Mesodermal cell (in vitro differentiated cells): ENCODE data around the gene NEMP2.
"Not testable (repeated sequence)": the region's sequence is repeated elsewhere in the genome, so short reads cannot be mapped to it uniquely, and the experiment has no call there.

ENCODE experiments used
- H3K27ac ChIP-seq: 2 replicates; pipeline ENCODE4 v1.7.0; 2013; ENCODE audit warnings: mild to moderate bottlenecking, low read depth, low read length, moderate library complexity; ENCODE audit not compliant: severe bottlenecking
- H3K36me3 ChIP-seq: 2 replicates; pipeline ENCODE4 v1.7.1; 2013; ENCODE audit warnings: mild to moderate bottlenecking, low read length, moderate library complexity; ENCODE audit not compliant: control insufficient read depth, insufficient read depth
- H3K4me1 ChIP-seq: one replicate; pipeline ENCODE4 v1.7.1; 2013; ENCODE audit warnings: mild to moderate bottlenecking, low read length; ENCODE audit not compliant: insufficient read depth, control insufficient read depth, poor library complexity, severe bottlenecking
- H3K4me3 ChIP-seq: 2 replicates; pipeline ENCODE4 v1.7.0; 2013; ENCODE audit warnings: low read length, control low read depth, mild to moderate bottlenecking; ENCODE audit not compliant: insufficient read depth, poor library complexity, severe bottlenecking; ENCODE audit errors: extremely low read depth
- H3K9me3 ChIP-seq: 2 replicates; pipeline ENCODE4 v1.7.1; 2013; ENCODE audit warnings: mild to moderate bottlenecking, low read length, moderate library complexity; ENCODE audit not compliant: control insufficient read depth
- WGBS, 2 experiments: methylation state at CpG; one replicate each; pipeline ENCODE4 v1.1.5; 2013; ENCODE audit warnings: missing lambda C conversion rate in 2 of 2; ENCODE audit not compliant: insufficient coverage in 2 of 2; 5-methylcytosine and 5-hydroxymethylcytosine counted together

The NEMP2 gene

DNA sequence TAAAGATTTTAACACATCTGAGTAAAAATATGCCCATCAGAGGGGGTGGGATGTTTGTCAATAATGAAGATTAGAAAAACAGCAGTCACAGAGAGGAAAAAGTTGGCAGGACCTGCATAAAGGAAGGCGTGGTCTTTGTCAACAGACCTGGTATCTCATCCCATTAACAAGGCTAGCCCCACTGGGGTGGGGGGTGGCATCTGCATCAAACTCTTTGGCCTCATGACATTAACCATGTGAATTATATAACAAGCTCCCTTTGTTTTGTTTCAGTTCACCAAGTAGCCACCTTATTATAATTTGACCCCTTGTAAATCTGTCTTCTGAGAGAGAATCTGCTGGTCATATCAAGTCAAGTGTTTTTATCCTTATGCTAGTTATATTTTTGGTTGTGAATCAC, 28.8 kb downstream of the NEMP2 start:
- H3K27ac ChIP-seq = no peak overlapping the region
- no CpG with 5 or more reads among the region's 1 CpG for WGBS, 2 experiments
- H3K4me3 ChIP-seq = no peak overlapping the region
- H3K36me3 ChIP-seq = no peaks in the 10 kb centered on the region
- no peaks in the 10 kb centered on the region for H3K4me1 ChIP-seq
- H3K9me3 ChIP-seq = no peaks in the 10 kb centered on the region

DNA sequence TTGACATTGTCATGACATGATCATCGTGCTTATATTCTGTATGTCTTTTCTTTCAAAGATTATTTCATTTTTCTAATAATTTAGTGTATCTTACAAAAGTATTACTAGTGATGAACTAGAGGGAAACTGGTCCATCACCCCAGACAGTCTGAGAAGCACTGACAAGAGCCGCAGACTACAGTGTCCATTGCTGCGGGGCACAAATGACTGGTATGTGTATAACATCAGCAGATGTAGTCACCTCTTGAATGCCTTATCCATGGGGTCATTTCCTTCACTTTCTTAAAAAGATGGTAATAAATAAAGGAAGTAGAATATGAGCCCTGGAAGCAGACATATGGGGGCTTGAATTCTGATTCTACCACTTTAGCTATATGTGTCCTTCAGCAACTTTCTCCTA, 29.6 kb downstream of the NEMP2 start:
- Histone ChIP-seq H3K27ac (no peak overlapping the region), H3K4me1 (no peaks in the 10 kb centered on the region), H3K9me3 (no peaks in the 10 kb centered on the region), H3K4me3 (no peak overlapping the region), H3K36me3 (no peaks in the 10 kb centered on the region)
- 96% methylated on average over 2 of the region's 3 CpGs; no CpG with 5 or more reads in 1 of the 2 experiments for WGBS, 2 experiments

DNA sequence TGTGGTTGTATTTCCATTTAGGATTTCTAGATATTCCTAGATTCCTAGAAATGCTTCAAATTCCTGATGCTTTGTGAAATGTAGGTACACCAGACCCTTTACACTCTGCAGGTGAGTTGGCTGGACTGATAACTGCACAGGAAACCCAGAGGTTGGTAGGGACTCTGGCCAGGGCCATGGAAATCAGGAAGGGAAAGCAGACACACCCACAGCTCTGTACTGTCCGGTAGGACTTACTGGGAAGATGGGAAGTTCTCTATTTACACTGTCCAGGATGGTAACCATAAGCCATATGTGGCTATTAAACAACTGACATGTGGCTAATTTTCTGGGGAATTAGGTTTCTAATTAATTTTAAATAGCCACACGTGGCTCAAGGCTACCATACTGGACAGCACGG, 31.4 kb downstream of the NEMP2 start:
- no peaks in the 10 kb centered on the region for H3K9me3 ChIP-seq
- 92 to 96% methylated on average over 3 of the region's 3 CpGs for WGBS, 2 experiments
- H3K36me3 ChIP-seq = no peaks in the 10 kb centered on the region
- H3K27ac ChIP-seq = no peak overlapping the region
- H3K4me1 ChIP-seq = no peaks in the 10 kb centered on the region
- no peak overlapping the region for H3K4me3 ChIP-seq

DNA sequence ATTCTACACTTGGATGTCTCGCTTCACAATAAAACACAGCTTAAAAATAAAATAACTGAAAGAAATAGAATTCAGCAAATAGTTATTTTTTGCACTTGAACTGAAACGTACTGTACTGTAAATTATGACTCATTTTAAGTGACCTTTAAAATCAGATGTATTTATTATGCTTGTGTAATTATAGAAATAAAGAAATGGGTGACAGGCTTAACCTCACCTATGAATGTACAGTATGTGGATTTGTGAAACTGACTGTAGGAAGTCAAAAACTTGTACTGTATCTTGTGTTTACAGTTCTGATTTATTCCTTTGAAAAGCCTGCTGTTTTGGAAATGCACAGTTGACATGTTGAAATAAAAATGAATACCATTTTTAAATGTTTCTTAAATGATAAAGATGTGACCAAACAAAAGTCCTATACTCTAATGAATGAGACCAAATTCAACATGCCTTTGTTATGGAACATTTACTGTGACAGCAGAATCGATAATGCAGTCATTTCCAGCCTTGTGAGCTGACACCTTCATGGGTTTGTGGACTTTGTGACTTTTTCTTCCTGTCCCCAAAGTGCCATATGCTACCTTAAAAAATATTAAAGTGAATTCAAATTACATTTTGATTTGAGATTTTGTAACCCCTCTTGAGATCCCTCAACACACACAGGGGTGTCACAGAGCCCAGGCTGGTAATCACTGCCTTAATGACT, 32.7 kb downstream of the NEMP2 start:
- H3K36me3 ChIP-seq = no peaks in the 10 kb centered on the region
- no peak overlapping the region for H3K27ac ChIP-seq
- no peaks in the 10 kb centered on the region for H3K4me1 ChIP-seq
- no peak overlapping the region for H3K4me3 ChIP-seq
- WGBS, 2 experiments = 100% methylated on average over 1 of the region's 3 CpGs
- no peaks in the 10 kb centered on the region for H3K9me3 ChIP-seq

DNA sequence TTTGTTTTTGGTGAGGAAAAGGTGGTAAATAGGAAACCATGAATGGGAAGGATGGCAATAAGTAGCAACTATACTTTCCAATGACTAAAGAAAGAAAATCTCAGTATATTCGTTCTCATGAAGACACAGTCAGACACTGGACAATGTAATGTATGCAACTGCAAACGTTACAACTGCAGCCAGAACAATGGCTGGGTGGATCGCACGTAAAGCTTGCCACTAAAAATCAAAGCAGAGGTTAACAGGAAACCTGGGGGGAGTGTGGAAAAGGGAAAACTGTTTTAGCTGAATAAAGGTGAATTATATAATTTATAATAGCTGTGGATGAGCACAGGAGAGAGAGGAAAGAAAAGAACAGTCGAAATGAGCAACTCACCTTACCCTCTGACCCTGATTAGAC, 33.3 kb downstream of the NEMP2 start:
- Histone ChIP-seq H3K36me3 (no peaks in the 10 kb centered on the region), H3K9me3 (no peaks in the 10 kb centered on the region), H3K27ac (no peak overlapping the region), H3K4me3 (no peak overlapping the region), H3K4me1 (no peaks in the 10 kb centered on the region)
- WGBS, 2 experiments = 93 to 100% methylated on average over 2 to 4 of the region's 5 CpGs

DNA sequence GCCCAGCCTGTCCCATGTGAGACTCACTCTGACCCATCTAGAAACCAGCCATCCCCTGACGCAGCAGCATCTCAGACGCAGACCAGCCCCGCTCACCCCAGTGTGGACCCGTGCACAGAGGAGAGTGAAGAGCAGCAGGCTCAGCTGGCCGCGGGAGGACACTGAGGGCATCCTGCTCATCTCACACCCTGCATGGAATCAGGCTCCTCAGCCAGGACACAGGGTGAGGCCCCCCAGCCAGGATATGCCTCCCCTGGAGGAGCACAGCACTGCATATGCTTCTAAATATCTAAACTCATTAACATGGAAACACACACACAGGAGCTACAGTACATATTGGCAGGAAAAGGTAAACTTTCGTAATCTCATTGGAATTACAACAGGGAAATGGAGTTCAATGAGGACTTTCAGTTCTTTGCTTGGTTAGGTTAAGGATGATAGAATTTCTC, 34.4 kb downstream of the NEMP2 start:
- WGBS, 2 experiments = 85 to 100% methylated on average over 2 to 3 of the region's 7 CpGs
- Histone ChIP-seq H3K4me1 (no peaks in the 10 kb centered on the region), H3K36me3 (no peaks in the 10 kb centered on the region), H3K4me3 (no peak overlapping the region), H3K27ac (no peak overlapping the region), H3K9me3 (no peaks in the 10 kb centered on the region)

DNA sequence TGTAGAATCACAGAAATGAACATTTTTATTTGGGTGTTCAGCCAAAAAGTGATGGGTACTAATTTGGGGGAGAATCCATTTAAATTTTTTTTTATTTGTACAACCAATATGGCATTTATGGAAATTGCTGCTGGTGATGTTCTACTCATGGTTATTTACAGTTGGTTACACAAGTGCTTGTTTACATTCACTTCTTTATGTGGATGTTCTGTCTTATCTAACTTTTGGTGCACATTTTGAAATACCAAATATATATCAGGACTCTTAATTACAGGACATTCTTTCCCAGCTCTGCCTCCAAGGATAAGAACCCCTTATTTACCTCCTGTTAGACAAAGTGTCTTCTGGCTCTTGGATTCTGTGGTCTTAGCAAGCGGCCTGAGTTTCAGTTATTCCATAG, 35.2 kb downstream of the NEMP2 start:
- no peak overlapping the region for H3K27ac ChIP-seq
- no peak overlapping the region for H3K4me3 ChIP-seq
- 80% methylated on average over 1 of the region's 1 CpG; no CpG with 5 or more reads in 1 of the 2 experiments for WGBS, 2 experiments

DNA sequence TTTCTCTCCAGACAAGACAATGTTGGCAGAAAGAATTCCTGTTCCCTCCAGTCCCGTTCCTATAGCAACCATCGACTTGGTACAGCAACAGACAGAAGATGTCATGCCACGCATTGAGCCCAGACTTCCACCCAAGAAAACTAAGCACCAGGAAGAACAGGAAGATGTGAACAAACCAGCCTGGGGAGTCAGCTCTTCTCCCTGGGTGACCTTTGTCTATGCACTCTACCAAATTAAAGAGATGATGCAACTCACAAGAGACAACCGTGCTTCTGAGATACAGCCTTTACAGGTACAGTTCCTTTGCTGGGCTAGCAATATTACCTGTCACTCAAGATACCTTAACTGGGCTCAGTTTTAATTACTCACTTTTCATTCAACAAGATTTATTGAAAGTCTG, 37.1 kb downstream of the NEMP2 start:
- H3K4me3 ChIP-seq = no peak overlapping the region
- no peaks in the 10 kb centered on the region for H3K4me1 ChIP-seq
- WGBS, 2 experiments = 71 to 76% methylated on average over 1 to 4 of the region's 4 CpGs
- no peak overlapping the region for H3K27ac ChIP-seq
- H3K36me3 ChIP-seq = no peaks in the 10 kb centered on the region
- no peaks in the 10 kb centered on the region for H3K9me3 ChIP-seq

More for the DNA sequence above, 35.2 kb downstream of the NEMP2 start:
- Histone ChIP-seq H3K36me3 (no peaks in the 10 kb centered on the region), H3K9me3 (no peaks in the 10 kb centered on the region), H3K4me1 (no peaks in the 10 kb centered on the region)

DNA sequence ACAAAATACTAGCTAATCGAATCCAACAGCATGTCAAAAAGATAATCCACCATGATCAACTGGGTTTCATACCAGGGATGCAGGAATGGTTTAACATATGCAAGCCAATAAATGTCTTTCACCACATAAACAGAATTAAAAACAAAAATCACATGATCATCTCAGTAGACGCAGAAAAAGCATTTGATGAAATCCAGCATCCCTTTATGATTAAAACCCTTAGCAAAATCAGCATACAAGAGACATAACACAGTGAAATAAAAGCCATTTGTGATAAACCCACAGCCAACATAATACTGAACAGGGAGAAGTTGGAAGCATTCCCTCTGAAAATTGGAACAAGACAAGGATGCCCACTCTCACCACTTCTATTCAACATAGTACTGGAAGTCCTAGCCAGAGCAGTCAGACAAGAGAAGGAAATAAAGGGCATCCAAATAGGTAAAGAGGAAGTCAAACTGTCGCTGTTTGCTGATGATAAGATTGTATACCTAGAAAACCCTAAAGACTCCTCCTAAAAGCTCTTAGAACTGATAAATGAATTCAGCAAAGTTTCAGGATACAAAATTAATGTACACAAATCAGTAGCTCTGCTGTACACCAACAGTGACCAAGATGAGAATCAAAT, 39.8 kb downstream of the NEMP2 start:
- H3K4me1 ChIP-seq, H3K27ac ChIP-seq, H3K4me3 ChIP-seq, H3K9me3 ChIP-seq, H3K36me3 ChIP-seq: not testable (repeated sequence)
- WGBS, 2 experiments = 100% methylated on average over 2 of the region's 3 CpGs; no CpG with 5 or more reads in 1 of the 2 experiments

DNA sequence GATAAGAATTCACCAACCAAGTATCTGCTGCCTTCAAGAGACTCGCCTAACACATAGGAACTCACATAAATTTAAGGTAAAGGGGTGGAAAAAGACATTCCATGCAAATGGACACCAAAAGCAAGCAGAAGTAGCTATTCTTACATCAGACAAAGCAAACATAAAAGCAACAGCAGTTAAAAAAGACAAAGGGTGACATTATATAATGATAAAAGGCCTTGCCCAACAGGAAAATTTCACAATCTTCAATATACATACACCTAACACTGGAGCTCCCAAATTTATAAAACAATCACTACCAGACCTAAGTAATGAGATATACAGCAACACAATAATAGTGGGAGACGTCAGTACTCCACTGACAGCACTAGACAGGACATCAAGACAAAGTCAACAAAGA, 41.4 kb downstream of the NEMP2 start:
- WGBS, 2 experiments = no CpG with 5 or more reads among the region's 2 CpGs
- Histone ChIP-seq H3K27ac (no peak overlapping the region), H3K4me1 (no peaks in the 10 kb centered on the region), H3K4me3 (no peak overlapping the region), H3K9me3 (no peaks in the 10 kb centered on the region), H3K36me3 (no peaks in the 10 kb centered on the region)

DNA sequence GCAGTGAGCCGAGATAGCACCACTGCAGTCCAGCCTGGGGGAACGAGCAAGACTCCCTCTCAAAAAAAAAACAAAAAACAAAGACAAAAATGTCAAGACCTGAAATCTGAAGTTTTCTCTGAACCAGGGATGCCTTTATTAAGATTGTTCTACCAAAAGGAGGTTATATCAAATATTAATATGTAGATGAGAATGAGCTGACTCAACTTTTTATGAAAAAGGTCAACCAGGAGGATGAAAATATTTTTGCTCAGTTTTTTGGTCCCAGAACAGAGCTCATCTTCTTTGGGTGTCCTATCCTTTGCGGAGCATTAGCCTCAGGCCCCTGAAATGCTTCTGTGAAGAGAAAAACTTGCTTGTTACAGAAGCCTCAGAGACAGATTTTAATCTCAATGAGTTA, 44.0 kb downstream of the NEMP2 start:
- no peaks in the 10 kb centered on the region for H3K4me1 ChIP-seq
- H3K4me3 ChIP-seq = no peak overlapping the region
- H3K36me3 ChIP-seq = no peaks in the 10 kb centered on the region
- no peak overlapping the region for H3K27ac ChIP-seq
- 88 to 100% methylated on average over 1 of the region's 3 CpGs for WGBS, 2 experiments
- no peaks in the 10 kb centered on the region for H3K9me3 ChIP-seq
